Activated CD8-positive, alpha-beta T cell treated with anti-CD3 and anti-CD28 coated beads, Interleukin-2, amount 10 ng/mL, durations not matched to agents 7 days and 5 days (primary cell): ENCODE data around the gene PIEZO2. TPM values are rescaled to one million over a fixed set of nuclear protein-coding genes. Genes with fewer than 3 reads are reported as not detected.
"Not testable (repeated sequence)": the region's sequence is repeated elsewhere in the genome, so short reads cannot be mapped to it uniquely, and the experiment has no call there.

Source experiments
- ATAC-seq: fragments of 150-1000 bp; cut with Tn5 transposase; one replicate; pipeline ENCODE4 v1.10.0; 2021; ENCODE audit warnings: moderate library complexity
- CTCF ChIA-PET: fragments of 350-600 bp; sonication (Branson Sonifier 250); formaldehyde crosslinking; loops from one replicate; lab custom pipeline; 2021; ENCODE audit warnings: antibody characterized with exemption; lab: Charles Lee
- POLR2A ChIA-PET: fragments of 350-600 bp; sonication (Branson Sonifier 250); formaldehyde crosslinking; loops from one replicate; lab custom pipeline; 2021; ENCODE audit warnings: antibody characterized with exemption; lab: Charles Lee
- DNase-seq: peaks from one replicate; pipeline ENCODE4 v3.0.0-alpha.2; 2020
- H3K27ac Mint-ChIP-seq: one replicate; pipeline ENCODE4 v1.8.0; 2021; ENCODE audit warnings: mild to moderate bottlenecking, mixed read lengths
- H3K27me3 Mint-ChIP-seq: one replicate; pipeline ENCODE4 v1.8.0; 2021; ENCODE audit warnings: low read depth, mixed read lengths
- H3K36me3 Mint-ChIP-seq: one replicate; pipeline ENCODE4 v1.8.0; 2021; ENCODE audit warnings: low read depth, mixed read lengths
- H3K4me1 Mint-ChIP-seq: one replicate; pipeline ENCODE4 v1.8.0; 2021; ENCODE audit warnings: low read depth, mixed read lengths
- H3K4me3 Mint-ChIP-seq: one replicate; pipeline ENCODE4 v1.8.0; 2021; ENCODE audit warnings: mild to moderate bottlenecking, mixed read lengths
- H3K9me3 Mint-ChIP-seq: one replicate; pipeline ENCODE4 v1.8.0; 2022; ENCODE audit warnings: mixed read lengths; ENCODE audit not compliant: insufficient read depth
- microRNA-seq: library from miRNA; unstranded; fragments of <30 nt; microRNA quantifications from one replicate; pipeline ENCODE4 v1.2.0, GENCODE V29; 2022
- total RNA-seq, 2 experiments: library from RNA; stranded (reverse); gene quantifications; one replicate each; pipeline ENCODE4 v1.2.3, GENCODE V29; 2021

Gene PIEZO2
- total RNA-seq, 2 experiments from 2014 or later = not detected

DNA sequence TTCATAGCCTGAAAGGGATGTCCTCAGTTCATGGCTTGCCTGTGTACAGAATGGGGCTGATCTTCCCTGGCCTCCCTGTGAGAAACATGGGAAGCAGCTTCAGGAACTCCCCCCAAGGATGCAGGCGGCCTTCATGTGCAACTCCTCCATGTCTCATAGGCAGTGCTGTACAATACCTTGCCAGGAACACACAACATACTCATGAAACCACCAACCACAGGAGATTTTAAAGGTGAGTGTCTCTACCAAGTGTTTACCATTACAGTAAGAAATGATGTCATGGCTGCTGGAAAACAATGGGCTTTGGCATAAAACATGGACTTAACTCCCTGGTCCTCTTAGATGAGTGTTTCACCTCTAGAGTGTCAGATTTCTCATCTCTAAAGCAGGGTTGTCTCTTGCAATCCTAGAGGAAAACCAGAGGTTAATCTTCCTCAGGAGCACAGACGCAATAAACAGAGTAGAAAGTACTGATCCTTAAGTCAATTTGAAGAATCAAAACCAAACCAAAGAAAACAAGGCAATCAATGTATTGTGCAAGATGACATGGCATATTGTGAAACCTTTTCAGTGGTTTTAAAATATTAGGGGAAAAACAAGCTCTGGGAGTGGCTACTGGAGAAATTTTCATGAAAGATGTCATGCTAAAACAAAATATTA is 528.6 kb downstream of the PIEZO2 start:
- H3K27me3 Mint-ChIP-seq, CTCF ChIA-PET, H3K4me1 Mint-ChIP-seq, H3K27ac Mint-ChIP-seq, H3K4me3 Mint-ChIP-seq, ATAC-seq, DNase-seq, POLR2A ChIA-PET, H3K36me3 Mint-ChIP-seq, H3K9me3 Mint-ChIP-seq: not testable (repeated sequence)

Small RNAs within 50 kb of the gene (microRNA-seq; reads per million reads assigned to microRNA genes)
- not detected for gene MIR6788
